HG03469 (cell line): Measurements from ENCODE around the gene ZNRF2.
"Not testable (repeated sequence)": the region's sequence is repeated elsewhere in the genome, so short reads cannot be mapped to it uniquely, and the experiment has no call there.

Source experiments
- ATAC-seq: cut with Tn5 transposase; IDR thresholded peaks from one replicate; pipeline ENCODE4 v1.9.1; 2021; ENCODE audit warnings: mild to moderate bottlenecking, moderate library complexity, moderate number of reproducible peaks; ENCODE audit not compliant: unreplicated experiment

ZNRF2 gene

GRCh38 chr7:30260246-30260768 is 24.1 kb upstream of the ZNRF2 start:
- no peak for ATAC-seq

- ATAC-seq, result no peak
Measured at GRCh38 chr7:30263090-30263710, 21.2 kb upstream of the ZNRF2 start.

GRCh38 chr7:30264052-30264451 is 20.3 kb upstream of the ZNRF2 start:
- ATAC-seq, result no peak

- not testable (repeated sequence) for ATAC-seq
Measured at GRCh38 chr7:30265189-30265588, 19.2 kb upstream of the ZNRF2 start.

GRCh38 chr7:30266686-30267085 is 17.7 kb upstream of the ZNRF2 start:
- no peak for ATAC-seq

- no peak for ATAC-seq
Measured at GRCh38 chr7:30268586-30268985, 15.8 kb upstream of the ZNRF2 start.

DNA sequence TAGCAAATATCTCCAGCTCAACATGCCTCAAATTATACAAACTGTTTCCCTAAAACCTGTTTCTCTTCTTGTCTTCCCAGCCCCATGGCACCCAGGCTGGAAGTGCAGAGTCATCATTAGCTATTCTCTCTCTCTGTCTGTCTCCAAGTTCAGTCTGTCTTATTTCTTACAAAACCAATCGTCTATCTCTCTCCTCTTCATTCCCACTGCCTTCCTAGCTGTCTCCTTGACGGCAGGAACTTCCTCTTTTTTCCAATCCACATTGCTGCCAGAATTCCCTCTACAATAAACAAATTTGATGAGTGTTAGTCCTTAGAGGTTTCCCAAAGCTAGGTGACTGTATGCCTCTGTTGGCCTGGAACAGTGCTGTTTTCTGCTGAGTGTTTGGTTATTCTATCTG is 14.9 kb upstream of the ZNRF2 start:
- ATAC-seq, result no peak

- no peak for ATAC-seq
Measured at GRCh38 chr7:30270921-30271320, 13.5 kb upstream of the ZNRF2 start.

DNA sequence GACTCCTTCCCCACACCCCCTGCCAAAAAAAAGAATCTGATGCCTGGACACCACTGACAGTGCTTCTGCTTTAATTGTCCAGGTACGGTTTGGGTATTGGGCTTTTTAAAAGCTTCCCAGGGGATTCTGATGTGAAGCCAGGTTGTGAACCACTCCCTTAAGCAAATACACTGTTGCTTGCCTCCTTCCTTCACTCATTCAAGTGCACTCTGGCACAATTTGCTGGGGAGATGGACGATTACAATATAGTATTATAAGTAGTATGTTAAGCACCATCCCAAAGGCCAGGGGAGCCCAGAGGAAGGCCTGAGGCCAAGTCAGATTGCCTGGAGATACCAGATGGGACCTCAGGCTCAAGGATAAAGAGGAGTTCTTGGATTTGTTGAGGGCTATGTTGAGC is 12.3 kb upstream of the ZNRF2 start:
- no peak for ATAC-seq

GRCh38 chr7:30273552-30273951 is 10.8 kb upstream of the ZNRF2 start:
- ATAC-seq, result no peak

- no peak for ATAC-seq
Measured at GRCh38 chr7:30274641-30275040, 9.8 kb upstream of the ZNRF2 start.

- ATAC-seq, result no peak
Measured at GRCh38 chr7:30276203-30276900, 8.0 kb upstream of the ZNRF2 start.

DNA sequence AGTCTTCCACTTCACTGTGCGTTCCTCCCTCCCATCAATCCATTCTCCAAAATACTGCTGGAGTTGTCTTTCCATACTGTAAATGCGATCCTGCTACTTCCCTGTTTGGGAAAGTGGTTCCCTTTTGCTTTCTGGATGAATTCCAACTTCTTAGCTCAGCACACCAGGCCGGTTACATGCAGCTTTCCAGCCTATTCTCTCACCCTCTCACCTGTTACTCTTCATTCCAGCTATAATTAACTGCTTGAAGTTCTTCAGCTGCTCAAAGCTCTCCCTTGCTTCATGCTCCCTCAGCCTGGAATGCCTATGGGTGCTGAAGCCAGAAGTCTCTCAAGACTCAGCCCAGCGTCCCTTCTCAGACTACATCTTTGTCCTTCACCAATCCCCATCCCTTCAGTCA is 6.0 kb upstream of the ZNRF2 start:
- ATAC-seq, result no peak

DNA sequence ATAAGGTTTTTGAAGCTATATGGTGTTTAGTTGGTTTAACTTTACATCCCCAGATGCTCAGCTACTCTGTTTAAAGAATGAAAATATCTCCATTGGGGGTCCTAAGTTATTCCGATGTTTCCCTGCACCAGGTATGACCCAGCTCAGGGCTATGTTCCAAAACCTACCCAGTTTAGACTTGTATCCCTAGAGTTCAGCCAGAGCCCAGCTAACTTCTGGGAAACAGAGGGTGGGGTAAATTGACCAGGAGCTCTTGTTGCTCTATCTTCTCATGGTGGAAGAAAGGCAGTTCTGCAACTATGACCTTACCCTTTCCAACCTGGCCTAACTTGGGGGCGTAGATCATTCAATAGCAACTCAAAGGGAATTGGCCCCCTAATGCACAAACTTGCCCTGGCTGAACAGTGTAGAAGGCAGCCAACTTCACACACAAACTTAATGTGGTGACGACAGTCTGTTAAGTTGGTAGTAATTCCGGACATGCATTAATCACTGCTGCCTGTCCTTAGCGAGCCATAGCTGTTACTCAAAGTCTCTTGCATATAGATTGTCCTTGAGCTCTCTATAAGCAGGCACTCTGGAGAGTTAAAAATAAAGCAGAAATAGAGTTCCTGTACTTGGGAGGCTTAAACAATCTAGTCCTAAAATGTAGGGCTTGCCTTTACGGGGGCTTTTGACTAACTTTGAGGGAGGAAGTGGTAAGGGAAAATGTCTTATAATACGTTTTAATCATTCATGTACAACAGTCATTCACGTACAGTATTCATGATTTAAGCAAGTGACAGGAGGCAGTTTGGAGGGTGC is 5.3 kb upstream of the ZNRF2 start:
- no peak for ATAC-seq

DNA sequence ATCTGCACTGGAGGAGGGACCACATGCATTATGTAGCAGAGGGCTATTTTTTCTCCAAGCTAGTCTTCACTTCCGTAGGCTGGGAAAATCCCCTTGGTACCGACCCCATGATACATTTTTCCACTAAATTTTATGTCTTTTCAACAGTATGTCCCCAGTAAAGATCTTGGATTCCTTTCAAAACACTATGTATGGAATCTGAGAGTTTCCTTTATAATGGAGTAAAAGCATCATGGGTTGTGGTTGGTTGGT is 4.8 kb upstream of the ZNRF2 start:
- ATAC-seq, result no peak

- ATAC-seq, result no peak
Measured at GRCh38 chr7:30280631-30281030, 3.8 kb upstream of the ZNRF2 start.

GRCh38 chr7:30281263-30281662 is 3.1 kb upstream of the ZNRF2 start:
- ATAC-seq, result no peak

GRCh38 chr7:30281791-30282190 is 2.6 kb upstream of the ZNRF2 start:
- no peak for ATAC-seq

GRCh38 chr7:30282735-30283134 is 1.7 kb upstream of the ZNRF2 start:
- ATAC-seq, result no peak

- ATAC-seq, result peak; percentile 5
Measured at GRCh38 chr7:30285067-30285535, 704 bp downstream of the ZNRF2 start.

GRCh38 chr7:30285536-30286284 is 1.3 kb downstream of the ZNRF2 start:
- ATAC-seq, result peak; percentile 1
